Tibial nerve (tissue), 4 donors: Measurements from ENCODE around the gene AHCYL1. TPM values are rescaled to one million over a fixed set of nuclear protein-coding genes. Genes with fewer than 3 reads are reported as not detected.

Source experiments
- DNase-seq, 2 donors: peaks; one replicate each; pipeline ENCODE4 v3.0.0-alpha.2; 2019; ENCODE audit warnings: low spot score in 2 of 2
- H3K27ac ChIP-seq, 4 donors: fragments of 200-600 bp; sonication (generic) in 3 of 4; one replicate each; pipeline ENCODE4 v1.5.1; 2017 to 2019; ENCODE audit warnings: mild to moderate bottlenecking in 1 of 4
- H3K27me3 ChIP-seq, 2 donors: fragments of 200-600 bp; sonication (generic) in 1 of 2; one replicate each; pipeline versions ENCODE4 v1.5.1 to v1.6.0; 2017 to 2019
- H3K36me3 ChIP-seq, 3 donors: fragments of 200-600 bp; sonication (generic); one replicate each; pipeline ENCODE4 v1.5.1; 2018 to 2019
- H3K4me1 ChIP-seq, 4 donors: fragments of 200-600 bp; sonication (generic) in 3 of 4; one replicate each; pipeline ENCODE4 v1.5.1; 2017 to 2019
- H3K4me3 ChIP-seq, 4 donors: fragments of 200-600 bp; sonication (generic) in 3 of 4; one replicate each; pipeline ENCODE4 v1.5.1; 2017 to 2019; ENCODE audit warnings: mild to moderate bottlenecking in 1 of 4, moderate library complexity in 1 of 4
- H3K9me3 ChIP-seq, 4 donors: fragments of 200-600 bp; sonication (generic) in 3 of 4; one replicate each; pipeline ENCODE4 v1.5.1; 2017 to 2019
- EP300 ChIP-seq, 2 donors: sonication (generic); formaldehyde crosslinking; IDR thresholded peaks; one replicate each; pipeline ENCODE4 v1.6.1; 2017; ENCODE audit warnings: antibody characterized with exemption in 2 of 2, mild to moderate bottlenecking in 1 of 2
- POLR2A ChIP-seq, 2 donors: fragments of 450-650 bp; IDR thresholded peaks; one replicate each; pipeline ENCODE4 v1.6.1; 2017; ENCODE audit warnings: antibody characterized with exemption in 2 of 2, mild to moderate bottlenecking in 2 of 2, moderate library complexity in 2 of 2
- WGBS, 2 donors: methylation state at CpG; one replicate each; pipeline ENCODE4 v1.1.5; 2018; 5-methylcytosine and 5-hydroxymethylcytosine counted together
- total RNA-seq, 4 donors: library from RNA; depleted of rRNA; stranded (reverse); fragments of >200 nt; gene quantifications; one replicate each; pipeline ENCODE4 v1.1.0, GENCODE V29; 2016
- TF ChIP-seq, protein P1 (sequence below), 5 experiments: fragments of 200-600 bp in 3 of 5; fragments of 450-650 bp in 2 of 5; sonication (generic) in 3 of 5; IDR thresholded peaks; one replicate each; pipeline ENCODE4 v1.5.1; 2016 to 2019; ENCODE audit warnings: antibody characterized with exemption in 5 of 5, mild to moderate bottlenecking in 3 of 5, moderate library complexity in 2 of 5

AHCYL1 gene
- total RNA-seq, 4 donors from 2014 or later = 45.4 to 76.3 (median 55.6) TPM

GRCh38 chr1:110063781-110064180 lies 79.2 kb downstream of the AHCYL1 start:
- peaks cover 0 to 14% (median 6%) of the 10 kb centered on the region in 4 donors for H3K4me1 ChIP-seq
- WGBS, 2 donors = 39 to 70% methylated on average over 4 of the region's 4 CpGs
- TF ChIP-seq EP300 (IDR thresholded peaks at IDR 0.05) = no peak
- no peak for TF ChIP-seq POLR2A (IDR thresholded peaks at IDR 0.05)
- TF ChIP-seq, protein P1, sequence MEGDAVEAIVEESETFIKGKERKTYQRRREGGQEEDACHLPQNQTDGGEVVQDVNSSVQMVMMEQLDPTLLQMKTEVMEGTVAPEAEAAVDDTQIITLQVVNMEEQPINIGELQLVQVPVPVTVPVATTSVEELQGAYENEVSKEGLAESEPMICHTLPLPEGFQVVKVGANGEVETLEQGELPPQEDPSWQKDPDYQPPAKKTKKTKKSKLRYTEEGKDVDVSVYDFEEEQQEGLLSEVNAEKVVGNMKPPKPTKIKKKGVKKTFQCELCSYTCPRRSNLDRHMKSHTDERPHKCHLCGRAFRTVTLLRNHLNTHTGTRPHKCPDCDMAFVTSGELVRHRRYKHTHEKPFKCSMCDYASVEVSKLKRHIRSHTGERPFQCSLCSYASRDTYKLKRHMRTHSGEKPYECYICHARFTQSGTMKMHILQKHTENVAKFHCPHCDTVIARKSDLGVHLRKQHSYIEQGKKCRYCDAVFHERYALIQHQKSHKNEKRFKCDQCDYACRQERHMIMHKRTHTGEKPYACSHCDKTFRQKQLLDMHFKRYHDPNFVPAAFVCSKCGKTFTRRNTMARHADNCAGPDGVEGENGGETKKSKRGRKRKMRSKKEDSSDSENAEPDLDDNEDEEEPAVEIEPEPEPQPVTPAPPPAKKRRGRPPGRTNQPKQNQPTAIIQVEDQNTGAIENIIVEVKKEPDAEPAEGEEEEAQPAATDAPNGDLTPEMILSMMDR (IDR thresholded peaks at IDR 0.05) = no peak

GRCh38 chr1:110064576-110065337 lies 80.2 kb downstream of the AHCYL1 start:
- Histone ChIP-seq H3K4me3 (no peak overlapping the region), H3K27me3 (peaks cover 0 to 33% of the 10 kb centered on the region in 2 donors), H3K27ac (no peak overlapping the region), H3K36me3 (peaks cover 0 to 27% (median 0%) of the 10 kb centered on the region in 3 donors), H3K9me3 (no peaks in the 10 kb centered on the region), H3K4me1 (peaks cover 0 to 23% (median 10%) of the 10 kb centered on the region in 4 donors)
- 86 to 87% methylated on average over 14 to 17 of the region's 18 CpGs for WGBS, 2 donors
- TF ChIP-seq, protein P1 (IDR thresholded peaks at IDR 0.05) = no peak
- TF ChIP-seq POLR2A (IDR thresholded peaks at IDR 0.05) = no peak
- no peak for TF ChIP-seq EP300 (IDR thresholded peaks at IDR 0.05)
- DNase-seq = no peak

More at GRCh38 chr1:110063781-110064180, 79.2 kb downstream of the AHCYL1 start:
- no peak overlapping the region for H3K4me3 ChIP-seq
- H3K36me3 ChIP-seq = peaks cover 0 to 36% (median 0%) of the 10 kb centered on the region in 3 donors
- DNase-seq = no peak
- peaks cover 0 to 23% of the 10 kb centered on the region in 2 donors for H3K27me3 ChIP-seq
- no peak overlapping the region for H3K27ac ChIP-seq
- no peaks in the 10 kb centered on the region for H3K9me3 ChIP-seq

DNA sequence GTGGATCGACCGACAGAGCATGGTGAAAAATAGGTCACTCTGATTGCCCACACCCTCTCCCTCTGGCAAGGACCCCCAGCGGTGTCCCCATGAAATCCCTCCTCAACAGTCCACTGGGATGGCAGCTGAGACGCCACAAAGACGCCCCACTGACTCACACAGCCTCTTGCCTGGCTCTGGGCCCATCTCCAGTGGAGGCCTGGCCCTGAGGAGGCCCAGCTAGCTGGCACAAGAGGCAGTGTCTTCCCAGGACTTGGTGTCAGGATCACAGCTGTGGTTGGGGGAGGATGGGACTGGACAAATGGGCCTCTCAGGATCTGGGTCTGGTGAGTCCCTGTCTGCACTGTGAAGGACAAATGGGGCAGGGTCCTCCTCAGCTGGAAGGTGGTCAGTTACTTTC lies 81.3 kb downstream of the AHCYL1 start:
- no peak for DNase-seq
- WGBS, 2 donors = 80 to 85% methylated on average over 5 of the region's 5 CpGs
- H3K27me3 ChIP-seq = peaks cover 0 to 43% of the 10 kb centered on the region in 2 donors
- TF ChIP-seq EP300 (IDR thresholded peaks at IDR 0.05) (no peak), POLR2A (IDR thresholded peaks at IDR 0.05) (no peak)
- TF ChIP-seq, protein P1 (IDR thresholded peaks at IDR 0.05) = no peak
- H3K4me3 ChIP-seq = no peak overlapping the region
- peaks cover 0 to 17% (median 0%) of the 10 kb centered on the region in 3 donors for H3K36me3 ChIP-seq
- H3K4me1 ChIP-seq = peaks cover 0 to 34% (median 13%) of the 10 kb centered on the region in 4 donors
- no peak overlapping the region for H3K27ac ChIP-seq
- no peaks in the 10 kb centered on the region for H3K9me3 ChIP-seq

- Histone ChIP-seq H3K27ac (no peak overlapping the region), H3K36me3 (peaks cover 0 to 6% (median 0%) of the 10 kb centered on the region in 3 donors), H3K4me1 (peaks cover 0 to 36% (median 13%) of the 10 kb centered on the region in 4 donors), H3K27me3 (peaks cover 0 to 59% of the 10 kb centered on the region in 2 donors), H3K9me3 (no peaks in the 10 kb centered on the region), H3K4me3 (no peak overlapping the region)
- no peak for DNase-seq
- TF ChIP-seq, protein P1 (IDR thresholded peaks at IDR 0.05) = no peak
- TF ChIP-seq EP300 (IDR thresholded peaks at IDR 0.05) (no peak), POLR2A (IDR thresholded peaks at IDR 0.05) (no peak)
- 64 to 69% methylated on average over 16 to 18 of the region's 23 CpGs for WGBS, 2 donors
Observed at GRCh38 chr1:110067479-110067892, 82.9 kb downstream of the AHCYL1 start.
